Activated CD4-positive, alpha-beta T cell treated with anti-CD3 and anti-CD28 coated beads for 4 hours (primary cell): ENCODE measurements around the gene EHMT2.
A peak's percentile ranks its signal among the peaks of the same experiment; 100 is the strongest.
"Not testable (repeated sequence)": the region's sequence is repeated elsewhere in the genome, so short reads cannot be mapped to it uniquely, and the experiment has no call there.

Experiments
- DNase-seq, 2 donors: peaks; one replicate each; pipeline ENCODE4 v3.0.0-alpha.2; 2020

Gene EHMT2

GRCh38 chr6:31869343-31869742, 28.2 kb downstream of the EHMT2 start:
- no peak for DNase-seq

DNA sequence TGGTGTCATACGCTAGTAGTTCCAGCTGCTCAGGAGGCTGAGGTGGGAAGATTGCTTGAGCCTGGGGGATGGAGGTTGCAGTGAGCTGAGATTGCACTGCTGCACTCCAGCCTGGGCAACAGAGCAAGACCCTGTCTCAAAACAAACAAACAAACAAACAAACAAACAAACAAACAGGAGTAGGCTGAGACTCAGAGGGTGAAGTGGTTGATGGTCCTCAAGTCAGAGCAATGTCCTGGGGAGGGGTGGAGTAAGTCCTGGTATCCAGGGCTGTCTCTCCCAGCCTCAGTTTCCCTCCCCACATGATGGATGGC, 28.9 kb downstream of the EHMT2 start:
- DNase-seq, result not testable (repeated sequence)

DNA sequence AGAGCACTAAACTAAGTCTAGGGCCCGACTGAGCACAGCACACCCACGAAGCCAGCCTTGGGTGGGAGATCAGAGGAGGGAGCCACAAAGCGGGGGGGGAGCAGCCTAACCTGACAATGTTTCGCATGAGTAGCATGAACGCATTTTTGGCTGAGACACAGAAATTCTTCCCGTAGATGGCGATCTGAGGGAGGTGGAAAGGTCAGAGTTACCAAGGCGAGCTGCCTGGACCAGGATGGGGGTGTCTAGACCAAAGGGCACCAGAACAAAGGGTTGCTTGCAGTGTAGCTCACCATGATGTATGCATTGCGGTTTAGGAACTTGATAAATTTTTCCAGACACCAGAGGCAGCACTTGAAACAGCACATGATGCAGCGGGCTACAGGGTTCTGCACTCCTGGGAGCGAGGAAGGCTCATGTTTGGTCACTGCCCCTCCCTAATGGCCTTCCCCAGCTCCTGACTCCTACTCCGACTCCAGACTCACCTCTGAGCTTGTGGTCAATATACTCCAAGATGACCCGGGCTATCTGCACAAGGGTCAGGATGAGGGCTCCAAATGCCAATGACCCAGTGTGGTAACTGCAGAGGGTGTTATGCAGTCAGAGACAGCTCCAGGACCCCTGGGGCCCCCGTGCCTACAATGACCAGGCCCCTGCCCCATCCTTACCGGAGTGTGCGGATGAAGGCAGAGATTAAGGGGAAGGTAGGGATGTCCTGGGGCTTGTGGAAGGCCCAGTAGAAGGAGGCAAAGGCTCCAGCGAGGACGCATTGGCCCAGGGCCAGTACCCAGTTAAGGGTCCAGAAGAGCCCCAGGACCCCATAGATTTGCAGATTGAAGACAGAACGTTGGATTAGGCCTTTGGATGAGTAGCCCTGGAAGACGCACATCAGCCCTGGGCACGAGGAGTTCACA, 32.0 kb downstream of the EHMT2 start:
- no peak for DNase-seq

DNA sequence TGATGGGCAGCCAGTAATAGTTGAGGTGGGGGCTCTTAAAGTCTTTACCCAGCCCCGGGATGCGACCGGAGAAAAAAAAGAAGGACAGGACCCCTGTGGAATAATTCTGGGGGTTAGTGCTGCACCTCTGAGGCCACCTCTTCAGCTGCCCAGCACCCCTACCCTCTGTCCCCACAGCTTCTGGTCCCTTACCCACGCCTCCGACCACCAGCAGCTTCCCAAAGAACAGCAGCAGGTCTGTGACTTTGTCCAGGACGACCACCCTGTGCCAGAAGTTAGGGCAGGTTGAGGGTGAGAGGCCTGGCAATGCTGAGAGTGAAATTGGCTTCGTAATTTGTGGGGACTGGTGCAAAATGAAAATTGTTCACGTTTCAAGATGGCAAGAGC, 32.7 kb downstream of the EHMT2 start:
- no peak for DNase-seq

DNA sequence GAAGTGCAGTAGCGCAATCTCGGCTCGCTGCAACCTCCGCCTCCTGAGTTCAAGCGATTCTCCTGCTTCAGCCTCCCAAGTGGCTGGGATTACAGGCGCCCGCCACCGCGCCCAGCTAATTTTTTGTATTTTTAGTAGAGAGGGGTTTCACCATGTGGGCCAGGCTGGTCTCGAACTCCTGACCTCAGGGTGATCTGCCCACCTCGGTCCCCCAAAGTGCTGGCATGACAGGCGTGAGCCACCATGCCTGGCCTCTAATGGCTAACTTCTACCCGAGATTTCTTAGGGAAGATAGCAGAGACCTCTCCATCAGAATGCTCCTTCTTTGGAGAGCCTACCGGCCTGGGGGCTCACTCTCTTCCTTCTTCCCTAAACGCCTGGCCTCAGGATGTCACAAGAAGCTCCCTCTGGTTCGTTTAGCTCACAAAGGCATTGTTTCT, 33.4 kb downstream of the EHMT2 start:
- not testable (repeated sequence) for DNase-seq

DNA sequence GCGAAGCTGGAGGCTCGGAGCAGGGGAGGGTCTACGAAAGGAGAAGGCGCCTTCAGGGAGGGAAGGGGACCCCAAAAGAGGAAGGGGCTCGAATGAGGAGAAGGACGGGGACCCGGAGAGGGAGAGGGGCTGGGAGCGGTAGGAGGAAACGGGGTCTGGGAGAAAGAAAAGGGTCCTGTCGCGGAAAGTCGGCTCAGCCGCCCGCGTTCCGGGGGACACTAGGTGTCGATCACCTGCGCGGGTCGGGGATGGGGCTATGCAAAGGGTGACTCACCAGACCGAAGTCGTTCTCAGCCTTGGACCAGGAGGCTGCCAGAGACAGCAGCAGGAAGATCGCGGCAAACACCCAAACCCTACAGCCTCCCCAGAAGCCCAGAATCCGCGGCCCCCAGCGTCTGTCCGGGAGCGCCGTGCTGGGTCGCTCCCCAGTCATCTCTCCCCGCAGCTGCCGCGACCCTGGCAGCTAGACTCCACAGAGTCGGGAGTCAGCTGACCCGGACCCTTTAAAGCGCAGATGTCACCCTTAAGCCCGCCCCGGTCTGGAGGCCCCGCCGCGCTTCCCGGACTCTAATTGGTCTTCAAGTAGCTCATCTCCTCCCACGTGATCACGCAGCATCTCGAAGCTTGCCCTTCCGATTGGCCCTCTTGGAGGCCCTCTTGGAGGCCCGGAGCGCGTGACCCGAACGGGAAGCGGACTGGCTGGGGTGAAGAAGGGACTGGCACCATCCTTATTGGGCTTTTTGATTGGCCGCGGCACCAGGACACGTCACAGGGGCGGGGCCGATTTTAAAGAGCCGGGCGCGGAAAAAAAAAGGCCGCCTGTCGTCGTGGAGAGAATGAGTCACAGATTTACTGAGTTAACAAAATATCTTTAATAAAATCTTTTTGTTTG, 34.9 kb downstream of the EHMT2 start, which contains the start of gene NEU1:
TSS of gene NEU1 (minus strand) at position 478 of the 892 bp plus-strand sequence. CDS start at position 433, 45 bp downstream.
- peak; percentile 98 to 99 for DNase-seq

DNA sequence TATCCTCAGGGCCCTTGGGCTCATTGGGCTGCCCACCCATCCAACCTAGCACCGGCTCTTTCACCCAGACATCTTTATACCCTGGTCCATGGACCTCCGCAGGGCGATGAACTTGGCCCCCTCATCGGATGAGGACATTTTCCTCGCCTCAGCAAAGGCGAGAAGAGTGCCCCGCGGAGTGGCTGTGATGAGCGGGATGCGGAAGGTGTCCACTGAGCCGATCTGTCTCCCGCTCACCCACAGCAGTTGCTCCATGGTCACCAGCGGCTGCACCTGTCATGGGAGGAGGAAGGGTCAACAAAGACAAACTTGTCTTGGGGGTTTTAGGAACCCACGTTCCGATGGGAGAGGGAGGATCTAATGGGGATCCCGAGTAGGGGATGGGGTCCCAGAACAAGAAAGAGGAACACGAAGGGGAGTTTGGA, 35.6 kb downstream of the EHMT2 start:
- no peak for DNase-seq

GRCh38 chr6:31861150-31861549, 36.3 kb downstream of the EHMT2 start:
- no peak for DNase-seq

DNA sequence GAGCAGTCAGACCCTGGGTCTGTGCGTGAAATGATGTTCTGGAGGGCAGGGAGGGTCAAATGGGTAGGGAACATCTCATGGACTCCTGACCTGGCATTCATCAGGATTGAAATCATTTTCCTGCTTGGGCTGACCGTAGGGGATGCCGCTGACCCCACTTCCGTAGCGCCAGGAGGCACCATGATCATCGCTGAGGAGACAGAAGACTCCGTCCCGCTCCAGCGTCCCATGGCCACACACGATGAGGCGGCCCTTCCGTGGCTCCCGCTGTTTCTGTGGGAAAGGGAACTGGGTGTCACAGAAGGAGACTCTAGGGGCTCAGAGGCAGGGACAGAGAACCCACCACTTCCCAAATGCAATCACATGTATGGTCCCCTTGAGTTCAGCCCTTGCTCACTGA, 37.1 kb downstream of the EHMT2 start:
- DNase-seq, result no peak

DNA sequence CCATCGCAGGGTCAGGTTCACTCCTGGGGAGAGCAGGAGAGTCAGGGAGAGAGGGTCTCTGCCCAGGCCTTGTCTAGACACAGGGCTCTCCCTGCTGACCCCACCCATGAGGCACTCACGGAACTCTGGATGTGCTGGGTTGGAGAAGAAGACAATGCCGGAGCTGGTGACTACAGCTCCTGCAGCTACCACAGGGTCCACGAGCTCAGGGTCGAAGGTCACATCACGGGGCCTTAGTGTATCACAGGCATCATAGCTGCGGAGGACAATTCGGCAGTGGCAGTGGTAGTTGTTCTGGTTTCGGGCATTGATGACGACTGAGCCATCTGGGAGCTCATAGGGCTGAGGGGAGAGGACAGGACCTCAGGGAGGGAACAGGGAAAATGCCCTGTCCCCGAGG, 37.6 kb downstream of the EHMT2 start:
- DNase-seq, result no peak

DNA sequence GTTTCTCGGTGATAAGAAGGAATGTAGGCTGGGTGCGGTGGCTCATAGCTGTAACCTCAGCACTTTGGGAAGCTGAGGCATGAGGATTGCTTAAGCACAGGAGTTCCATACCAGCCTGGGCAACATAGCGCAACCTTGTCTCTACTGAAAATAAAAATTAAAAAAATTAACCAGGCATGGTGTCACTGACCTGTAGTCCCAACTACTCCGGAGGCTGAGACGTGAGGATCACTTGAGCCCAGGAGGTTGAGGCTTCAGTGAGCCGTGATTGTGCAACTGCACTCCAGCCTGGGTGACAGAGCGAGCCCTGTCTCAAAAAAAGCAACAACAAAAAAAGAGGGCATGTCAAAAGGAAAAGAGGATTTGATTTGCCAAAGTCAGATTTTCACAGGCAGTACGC, 38.8 kb downstream of the EHMT2 start:
- no peak for DNase-seq

GRCh38 chr6:31857774-31858173, 39.7 kb downstream of the EHMT2 start:
- DNase-seq, result not testable (repeated sequence)

- DNase-seq, result not testable (repeated sequence)
Measured at GRCh38 chr6:31851980-31852718, 45.3 kb downstream of the EHMT2 start.

DNA sequence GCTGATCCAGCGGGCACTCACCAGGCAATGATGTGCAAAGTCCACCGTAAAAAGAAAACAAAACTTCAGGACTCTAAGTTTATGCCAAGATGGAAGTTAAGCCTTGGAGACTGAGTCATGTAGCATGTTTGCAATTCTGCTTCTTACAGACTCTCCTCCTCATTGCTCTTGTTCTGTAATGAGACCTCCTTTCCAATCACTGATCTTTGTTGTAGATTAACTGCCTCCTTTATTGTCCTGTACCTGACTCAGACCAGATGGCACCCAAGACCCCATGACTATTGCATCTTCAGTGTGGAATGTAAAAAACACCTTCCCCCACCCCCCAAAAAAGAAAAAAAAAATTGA, 46.0 kb downstream of the EHMT2 start:
- DNase-seq, result no peak

- DNase-seq, result no peak
Measured at GRCh38 chr6:31850765-31851484, 46.6 kb downstream of the EHMT2 start.

- no peak for DNase-seq
Measured at GRCh38 chr6:31847276-31847978, 50.1 kb downstream of the EHMT2 start.

DNA sequence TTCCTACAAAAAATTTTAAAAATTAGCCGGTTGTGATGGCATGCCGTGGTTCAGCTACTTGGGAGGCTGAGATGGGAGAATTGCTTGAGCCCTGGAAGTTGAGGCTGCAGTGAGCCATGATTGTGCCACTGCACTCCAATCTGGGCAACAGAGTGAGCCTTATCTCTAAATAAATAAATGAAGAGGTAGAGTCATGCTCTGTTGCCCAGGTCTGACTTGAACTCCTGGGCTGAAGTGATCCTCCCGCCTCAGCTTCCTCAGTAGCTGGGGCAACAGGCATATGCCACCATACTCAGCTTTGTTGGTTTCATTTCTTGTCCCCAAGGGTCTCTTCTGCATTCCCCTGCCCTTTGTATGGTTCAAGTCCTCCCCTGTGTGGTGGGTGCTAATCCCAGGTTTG, 53.0 kb downstream of the EHMT2 start:
- no peak for DNase-seq

GRCh38 chr6:31842053-31842452, 55.4 kb downstream of the EHMT2 start:
- DNase-seq, result no peak

DNA sequence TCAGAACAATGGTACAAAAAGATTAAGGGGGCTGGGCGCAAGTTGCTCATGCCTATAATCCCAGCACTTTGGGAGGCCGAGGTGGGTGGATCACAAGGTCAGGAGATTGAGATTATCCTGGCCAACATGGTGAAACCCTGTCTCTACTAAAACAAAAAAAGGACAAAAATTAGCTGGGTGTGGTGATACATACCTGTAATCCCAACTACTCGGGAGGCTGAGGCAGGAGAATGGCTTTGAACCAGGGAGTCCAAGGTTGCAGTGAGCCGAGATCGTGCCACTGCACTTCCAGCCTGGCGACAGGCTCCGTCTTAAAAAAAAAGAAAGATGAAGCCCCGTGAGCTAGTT, 57.7 kb downstream of the EHMT2 start:
- not testable (repeated sequence) for DNase-seq

- DNase-seq, result no peak
Measured at GRCh38 chr6:31838968-31839367, 58.5 kb downstream of the EHMT2 start.

DNA sequence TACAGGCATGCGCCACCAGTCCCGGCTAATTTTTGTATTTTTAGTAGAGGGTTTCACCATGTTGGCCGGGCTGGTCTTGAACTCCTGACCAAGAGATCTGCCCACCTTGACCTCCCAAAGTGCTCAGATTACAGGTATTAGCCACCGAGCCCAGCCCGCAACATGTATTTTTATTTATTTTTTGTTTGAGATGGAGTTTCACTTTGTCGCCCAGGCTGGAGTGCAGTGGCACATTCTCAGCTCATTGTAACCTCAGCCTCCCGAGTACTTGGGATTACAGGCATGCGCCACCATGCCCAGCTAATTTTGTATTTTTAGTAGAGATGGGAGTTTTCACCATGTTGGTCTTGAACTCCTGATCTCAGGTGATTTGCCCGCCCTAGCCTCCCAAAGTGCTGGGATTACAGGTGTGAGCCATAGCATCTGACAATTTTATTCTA, 59.4 kb downstream of the EHMT2 start:
- not testable (repeated sequence) for DNase-seq
